AG08396 (cell line): ENCODE measurements around the gene KRTAP6-1.

ENCODE experiments used
- DNase-seq: peaks from one replicate; pipeline ENCODE4 v3.0.0; 2012; ENCODE audit warnings: low spot score, mixed read lengths

The KRTAP6-1 gene

DNA sequence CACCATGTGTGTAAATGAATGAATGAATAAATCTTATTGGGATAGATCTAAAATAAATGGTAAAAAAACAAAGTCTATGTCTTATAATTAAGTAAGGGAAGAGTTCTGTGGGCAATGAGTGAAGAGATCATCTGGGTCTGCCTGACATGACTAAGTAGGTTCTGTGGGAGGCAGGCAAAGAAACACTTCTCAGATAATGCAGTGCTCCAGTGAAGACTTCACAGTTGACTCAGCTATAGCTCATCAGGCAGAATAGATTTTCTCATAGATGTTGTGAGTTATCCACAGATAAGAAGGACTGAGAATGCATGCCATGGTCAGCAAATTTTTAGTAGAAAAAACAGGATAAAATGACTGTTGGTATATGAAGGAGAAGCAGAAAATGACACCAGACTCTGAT is 36.0 kb downstream of the KRTAP6-1 start:
- DNase-seq, result no peak

DNA sequence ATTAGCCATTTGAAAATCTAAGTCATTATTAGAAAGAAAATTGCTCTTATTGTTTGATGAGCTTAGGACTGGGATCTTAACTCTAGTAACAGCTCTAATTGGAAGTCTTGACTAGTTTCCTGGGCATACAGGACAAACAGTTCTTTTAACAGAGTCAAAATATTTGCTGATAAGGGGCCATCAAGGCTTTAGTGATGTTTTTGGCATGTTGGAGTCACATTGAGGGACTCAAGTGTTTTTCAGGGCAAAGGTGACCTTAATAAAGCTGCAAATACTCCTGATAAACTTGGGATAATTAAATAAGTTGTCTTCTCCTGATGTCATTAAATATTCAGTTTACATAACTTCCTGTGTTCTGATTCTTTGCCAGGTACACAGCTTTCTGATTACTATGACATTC is 46.1 kb downstream of the KRTAP6-1 start:
- DNase-seq, result no peak

GRCh38 chr21:30563630-30564029 is 50.1 kb downstream of the KRTAP6-1 start:
- no peak for DNase-seq
